CD4-positive, alpha-beta T cell treated with Interleukin-15 for 4 hours (primary cell): ENCODE results near the gene SMIM30.

ENCODE experiments used
- DNase-seq: peaks from one replicate; pipeline ENCODE4 v3.0.0-alpha.2; 2020; ENCODE audit warnings: low spot score

Gene SMIM30

DNA sequence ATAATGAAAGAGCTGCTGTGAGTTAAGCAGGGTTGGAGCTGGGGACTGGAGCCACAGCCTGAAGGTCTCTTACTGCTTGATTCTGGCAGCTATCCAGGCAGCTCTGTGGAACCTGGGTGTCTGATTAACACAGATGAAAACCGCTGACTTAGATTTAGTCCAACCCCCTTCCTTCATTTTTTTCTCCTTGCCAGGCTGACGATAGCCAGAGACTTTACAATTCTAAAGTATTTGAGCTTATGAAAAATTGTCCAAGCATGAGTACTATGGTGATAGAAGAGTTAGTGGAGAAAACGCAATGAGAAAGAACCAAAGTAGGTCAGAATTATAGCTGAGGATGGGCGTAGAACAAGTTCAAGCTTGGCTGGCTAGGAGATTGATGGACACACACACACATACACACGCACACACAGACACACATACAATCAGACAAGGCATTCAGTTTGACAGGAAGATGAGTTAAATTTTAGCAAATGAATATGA is 18.2 kb downstream of the SMIM30 start:
- no peak for DNase-seq

DNA sequence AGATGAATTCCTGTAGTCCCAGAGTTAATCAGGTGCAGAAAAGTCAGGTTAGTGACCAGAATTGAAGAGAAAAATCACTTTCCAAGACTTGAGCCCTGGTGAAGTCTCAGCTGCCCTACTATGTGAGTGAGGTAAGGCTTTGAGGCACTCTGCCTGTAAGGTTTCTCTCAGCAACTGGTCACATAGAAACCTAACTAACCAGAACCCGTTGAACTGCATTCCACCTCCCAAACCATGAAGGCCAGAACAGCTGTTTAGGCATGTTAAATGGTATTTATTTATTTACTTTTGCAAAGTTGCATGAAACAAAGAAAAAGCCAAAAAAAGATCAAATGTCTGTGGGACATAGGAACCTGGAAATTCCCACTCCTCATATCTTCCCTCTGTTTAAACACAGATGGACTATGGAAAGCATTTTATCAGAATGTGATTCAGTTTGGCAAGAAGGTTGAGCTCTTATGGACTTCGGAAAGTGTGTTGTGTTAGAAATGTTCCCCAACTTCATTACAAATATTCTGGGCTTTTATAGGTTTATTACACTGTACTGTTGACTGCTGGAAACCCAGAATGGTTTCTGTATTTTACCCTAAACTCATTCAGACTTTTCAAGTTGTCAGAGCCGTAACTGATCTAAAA is 19.0 kb downstream of the SMIM30 start:
- DNase-seq: no peak

GRCh38 chr7:113094517-113095249 is 23.7 kb downstream of the SMIM30 start:
- no peak for DNase-seq

DNA sequence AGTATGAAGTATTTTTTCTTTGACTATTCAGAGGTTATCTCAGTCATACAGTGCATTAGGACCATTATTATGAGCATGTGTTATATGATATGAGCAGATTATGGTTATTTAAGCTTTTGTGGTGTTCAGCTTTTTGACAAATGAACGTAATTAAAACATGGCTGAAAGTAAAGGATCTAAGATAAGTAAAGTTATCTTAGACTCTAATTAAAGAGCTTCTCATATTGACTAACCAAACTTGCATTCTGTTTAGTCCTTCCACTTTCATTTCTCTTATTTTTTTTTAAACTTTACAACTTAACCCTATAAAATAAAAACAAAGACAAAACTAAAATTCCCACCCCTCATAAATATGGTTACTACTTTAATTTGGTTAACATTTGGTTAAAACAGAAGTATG is 24.8 kb downstream of the SMIM30 start:
- no peak for DNase-seq

DNA sequence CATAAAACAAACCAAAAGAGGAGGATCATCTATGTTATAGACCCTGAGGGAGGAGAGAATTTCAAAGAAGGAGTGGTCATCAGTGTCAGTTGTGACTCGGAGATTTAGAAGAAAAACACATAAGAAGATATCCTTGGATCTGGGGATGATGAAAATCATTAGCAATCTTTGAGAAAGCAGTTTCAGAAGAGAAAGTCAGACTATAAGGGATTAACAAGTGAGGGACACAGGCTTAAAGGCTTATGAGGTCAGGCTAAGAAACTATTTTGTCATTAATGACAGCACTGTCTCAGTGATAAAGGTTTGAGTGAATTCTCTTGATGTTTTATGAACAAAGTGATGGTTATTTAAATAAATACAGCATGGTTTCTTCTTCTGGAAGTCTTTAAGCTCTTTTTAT is 25.6 kb downstream of the SMIM30 start:
- no peak for DNase-seq

DNA sequence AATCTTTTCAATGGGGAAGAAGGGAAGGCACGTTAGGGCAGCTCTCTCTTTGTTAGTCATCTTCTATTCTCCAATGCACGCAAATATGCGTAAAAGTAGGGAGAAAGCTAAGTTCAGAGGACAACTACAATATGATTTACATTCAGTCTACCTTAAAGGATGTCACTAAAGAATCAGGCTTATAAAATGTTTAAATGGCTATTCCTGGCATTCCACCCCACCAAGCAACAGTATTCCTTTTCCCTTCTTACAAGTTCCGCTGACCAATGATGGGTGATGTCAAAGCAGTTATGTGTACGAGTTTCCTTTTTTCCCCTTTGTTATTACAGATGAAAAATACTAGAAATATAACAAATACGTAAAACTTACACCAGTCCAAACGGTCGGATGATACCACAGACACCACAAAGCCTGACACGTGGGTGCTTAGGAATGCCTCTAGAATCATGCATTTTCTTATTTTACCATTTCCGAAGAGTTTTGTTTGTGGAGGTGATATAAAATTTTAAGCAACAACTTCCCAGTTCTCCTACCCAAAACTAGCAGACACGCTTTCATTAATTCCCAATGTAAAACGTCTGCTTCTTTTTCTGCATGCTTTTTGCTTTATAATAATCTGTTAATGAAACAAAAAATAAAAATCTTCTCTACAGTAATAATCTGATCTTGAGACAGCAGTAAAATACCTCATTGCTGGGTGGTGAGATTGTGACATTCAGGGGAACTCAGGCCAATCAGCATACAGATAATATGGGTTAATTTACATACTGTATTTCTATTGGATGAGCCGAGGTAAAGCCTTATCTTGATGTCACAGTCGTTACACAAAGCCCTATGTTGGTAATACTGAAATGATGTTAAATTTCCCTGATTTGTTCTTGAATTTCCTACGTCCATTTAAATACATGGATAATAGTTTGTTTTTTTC is 31.0 kb downstream of the SMIM30 start:
- DNase-seq: peak; percentile 2

GRCh38 chr7:113086431-113086888 is 31.9 kb downstream of the SMIM30 start, which contains the start of gene GPR85:
Gene GPR85 (minus strand): TSS chr7:113086827. CDS start chr7:113084721, 2,106 bp downstream.
- DNase-seq: no peak

- DNase-seq: no peak
Observed at GRCh38 chr7:113085781-113086390, 32.5 kb downstream of the SMIM30 start.

DNA sequence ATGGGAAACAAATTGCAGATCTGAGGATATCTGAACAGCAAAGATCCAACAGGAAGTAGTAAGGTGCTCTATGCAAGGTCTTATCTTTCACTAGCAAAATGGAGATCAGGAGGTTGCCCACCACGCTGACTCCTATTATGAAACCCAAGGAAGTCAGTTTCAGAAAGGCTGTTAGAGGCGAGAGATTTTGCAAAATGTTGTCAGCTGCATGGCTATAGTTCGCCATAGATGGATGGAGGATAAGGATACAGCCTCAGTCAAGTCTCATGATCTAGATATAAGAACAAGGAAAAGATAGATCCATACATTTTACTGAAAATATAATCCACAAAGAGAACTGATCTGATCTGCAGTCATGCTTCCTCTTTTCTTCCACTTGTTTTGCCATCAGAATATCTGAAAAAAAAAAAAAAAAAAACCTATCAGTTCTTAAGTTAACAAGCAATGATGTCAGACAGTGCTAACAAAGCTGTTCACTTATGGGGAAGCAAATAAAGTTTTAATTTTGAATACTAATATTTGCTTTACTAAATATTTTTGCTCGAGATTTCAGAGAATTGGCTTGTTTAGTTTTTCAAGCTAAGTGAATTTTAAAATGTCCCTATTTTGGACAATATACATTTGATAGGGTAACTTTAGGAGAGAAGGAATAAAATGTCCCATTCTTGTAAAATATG is 33.7 kb downstream of the SMIM30 start:
- no peak for DNase-seq

GRCh38 chr7:113083816-113084495 is 34.4 kb downstream of the SMIM30 start:
- DNase-seq: no peak

- DNase-seq: no peak
Observed at GRCh38 chr7:113083132-113083815, 35.1 kb downstream of the SMIM30 start.

- DNase-seq: no peak
Observed at GRCh38 chr7:113078331-113078730, 40.0 kb downstream of the SMIM30 start.

- no peak for DNase-seq
Observed at GRCh38 chr7:113076703-113077102, 41.7 kb downstream of the SMIM30 start.

- DNase-seq: no peak
Observed at GRCh38 chr7:113071465-113071864, 46.9 kb downstream of the SMIM30 start.
